Embryonic facial prominence (tissue), 1 donor: ENCODE results near the gene TMEM87B.
A peak's percentile ranks its signal among the peaks of the same experiment; 100 is the strongest.
"Not testable (repeated sequence)": the region's sequence is repeated elsewhere in the genome, so short reads cannot be mapped to it uniquely, and the experiment has no call there.

Source experiments
- DNase-seq: peaks from one replicate; pipeline ENCODE4 v3.0.0-alpha.2; 2016; ENCODE audit errors: extremely low spot score

Gene TMEM87B

DNA sequence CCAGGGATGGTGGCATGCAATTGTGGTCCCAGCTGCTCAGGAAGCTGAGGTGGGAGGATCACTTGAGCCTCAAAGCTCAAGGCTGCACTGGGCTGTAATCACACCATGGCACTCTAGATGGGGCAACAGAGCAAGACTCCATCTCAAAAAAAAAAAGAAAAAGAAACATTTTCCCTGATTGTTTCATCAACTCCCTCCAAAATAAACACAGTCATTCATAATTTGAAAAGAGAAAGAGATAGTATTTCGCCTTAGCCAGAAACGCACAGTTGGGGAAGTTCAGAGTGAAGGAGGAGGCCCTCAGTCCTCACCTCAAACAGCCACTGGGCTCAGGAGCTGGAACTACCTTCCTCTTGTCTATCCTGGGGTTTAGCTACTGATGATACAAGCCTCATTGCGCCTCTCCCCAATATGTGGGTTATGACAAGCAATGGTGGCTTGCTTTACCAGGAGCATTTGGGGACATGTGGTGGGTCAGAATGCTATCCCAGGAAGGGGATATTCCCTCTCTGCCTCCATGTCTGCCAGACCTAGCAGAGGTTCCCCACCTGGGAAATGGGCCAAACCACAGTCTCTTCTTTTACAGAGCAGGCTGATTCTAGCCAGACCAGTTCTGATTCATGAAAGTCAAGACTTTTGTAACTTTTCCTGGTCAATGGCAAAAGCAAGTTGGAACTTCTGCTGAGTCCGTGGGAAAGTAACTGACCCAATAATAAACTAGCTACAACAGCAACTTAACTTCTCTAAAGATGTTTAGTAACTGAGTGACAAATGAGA is 22.2 kb upstream of the TMEM87B start:
- no peak for DNase-seq

DNA sequence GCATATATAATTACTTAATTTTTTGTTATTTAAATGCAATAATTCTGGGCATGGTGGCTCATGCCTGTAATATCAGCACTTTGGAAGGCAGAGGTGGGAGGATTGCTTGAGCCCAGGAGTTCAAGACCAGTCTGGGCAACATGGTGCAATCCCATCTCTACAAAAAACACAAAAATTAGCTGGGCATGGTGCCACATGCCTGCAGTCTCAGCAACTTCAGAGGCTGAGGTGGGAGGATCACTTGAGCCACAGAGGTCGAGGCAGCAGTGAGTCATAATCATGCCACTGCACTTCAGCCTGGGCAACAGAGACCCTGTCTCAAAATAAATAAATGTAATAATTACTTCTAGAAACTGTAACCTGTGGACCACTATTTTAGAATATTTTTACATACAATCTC is 21.5 kb upstream of the TMEM87B start:
- DNase-seq: no peak

DNA sequence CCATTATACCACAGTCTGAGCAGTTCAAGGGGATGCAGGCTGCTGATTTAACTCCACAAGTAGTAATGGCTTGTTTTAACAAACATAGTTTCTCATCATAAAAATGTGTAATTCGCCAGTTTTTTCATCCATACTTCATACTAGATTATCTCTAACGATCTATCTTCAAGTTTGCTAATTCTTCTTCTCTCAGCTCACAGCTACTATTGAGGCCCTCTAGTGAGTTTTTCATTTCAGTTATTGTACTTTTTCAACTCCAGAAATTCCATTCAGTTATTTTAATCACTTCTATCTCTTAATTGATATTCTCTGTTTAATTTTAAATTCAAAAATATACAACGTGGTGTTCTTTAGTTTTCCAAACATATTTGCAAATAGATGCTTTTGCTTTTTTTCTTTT is 20.1 kb upstream of the TMEM87B start:
- DNase-seq: no peak

DNA sequence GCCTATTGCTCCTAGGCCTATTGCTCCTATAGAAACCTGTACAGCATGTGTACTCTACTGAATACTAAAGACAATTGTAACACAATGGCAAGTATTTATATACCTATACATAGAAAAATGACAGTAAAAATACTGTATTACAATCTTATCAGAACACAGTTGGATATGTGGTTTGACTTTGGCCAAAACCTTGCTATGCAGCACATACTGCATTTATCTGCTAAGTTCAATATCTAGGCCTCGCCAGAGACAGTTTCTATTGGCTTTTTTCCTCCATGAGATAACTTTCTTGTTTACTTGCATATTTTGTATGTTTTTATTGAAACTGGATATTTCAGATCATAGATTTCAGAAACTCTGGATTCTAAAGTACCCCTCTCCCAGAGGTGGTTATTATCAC is 19.3 kb upstream of the TMEM87B start:
- DNase-seq: no peak

DNA sequence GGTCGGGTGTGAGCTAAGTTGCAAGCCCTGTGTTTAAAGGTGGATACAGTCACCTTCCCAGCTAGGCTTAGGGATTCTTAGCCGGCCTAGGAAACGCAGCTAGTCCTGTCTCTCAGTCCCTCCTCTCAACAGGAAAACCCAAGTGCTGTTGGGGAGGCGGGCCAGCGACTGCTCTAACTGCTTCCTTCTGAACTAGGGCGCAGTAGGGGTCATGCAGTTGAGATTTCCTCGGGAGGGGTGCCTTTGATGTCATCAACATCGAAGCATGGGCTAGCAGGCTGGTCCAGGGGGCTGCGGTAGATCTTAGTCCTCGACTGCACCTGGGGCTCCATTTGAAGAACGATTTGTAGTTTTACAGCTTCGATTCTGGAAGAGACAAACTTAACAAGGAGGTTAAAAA is 15.5 kb upstream of the TMEM87B start:
- DNase-seq: not testable (repeated sequence)

DNA sequence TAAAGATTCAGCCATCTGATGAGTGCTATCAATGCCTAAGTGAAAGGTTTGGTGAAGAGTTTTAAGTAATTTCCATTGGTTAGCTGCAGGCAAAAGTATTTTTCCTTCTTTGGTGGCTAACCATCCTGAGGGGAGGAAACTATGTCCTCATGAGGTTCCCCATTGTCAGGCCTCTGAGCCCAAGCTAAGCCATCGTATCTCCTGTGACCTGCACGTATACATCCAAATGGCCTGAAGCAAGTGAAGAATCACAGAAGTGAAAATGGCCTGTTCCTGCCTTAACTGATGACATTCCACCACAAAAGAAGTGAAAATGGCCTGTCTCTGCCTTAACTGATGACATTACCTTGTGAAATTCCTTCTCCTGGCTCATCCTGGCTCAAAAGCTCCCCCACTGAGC is 15.0 kb upstream of the TMEM87B start:
- DNase-seq: not testable (repeated sequence)

DNA sequence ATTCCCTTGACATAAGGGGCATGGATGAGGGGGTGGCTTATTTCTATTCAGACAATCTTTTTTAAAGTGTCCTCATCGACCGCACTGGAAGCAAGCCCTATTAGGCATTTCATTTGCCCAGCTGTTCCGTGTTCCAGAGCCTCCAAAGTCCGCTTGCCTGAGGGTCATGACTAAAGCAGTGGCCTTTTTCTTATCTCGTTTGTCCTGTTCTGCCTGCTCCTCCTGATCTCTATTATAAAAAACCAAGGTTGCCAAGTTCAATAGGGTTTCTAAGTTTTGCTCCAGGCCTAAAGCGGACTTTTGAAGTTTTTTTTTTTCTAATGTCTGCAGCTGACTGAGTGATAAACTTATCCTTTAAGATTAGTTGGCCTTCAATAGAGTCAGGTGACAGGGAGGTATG is 13.6 kb upstream of the TMEM87B start:
- not testable (repeated sequence) for DNase-seq

DNA sequence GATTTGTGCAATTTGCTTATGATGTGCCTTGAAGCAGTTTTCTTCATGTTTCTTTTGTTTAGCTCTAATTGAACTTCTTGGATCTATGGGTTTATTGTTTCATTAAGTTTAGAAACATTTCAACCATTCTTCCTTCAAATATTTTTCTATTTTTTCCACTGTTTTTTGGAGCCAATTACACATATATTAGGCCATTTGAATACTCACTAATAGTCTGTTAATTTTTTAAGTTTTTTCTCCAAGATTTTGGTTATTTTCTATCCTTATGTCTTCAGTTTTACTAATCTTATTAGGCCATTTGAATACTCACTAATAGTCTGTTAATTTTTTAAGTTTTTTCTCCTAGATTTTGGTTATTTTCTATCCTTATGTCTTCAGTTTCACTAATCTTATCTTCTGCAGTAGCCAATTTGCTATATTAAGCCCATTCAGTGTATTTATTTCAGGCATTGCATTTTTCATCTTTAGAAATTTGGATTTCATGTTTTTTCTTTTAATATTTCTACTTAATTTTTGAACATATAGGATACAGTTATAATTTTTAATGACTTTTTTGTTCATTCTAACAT is 9.5 kb upstream of the TMEM87B start:
- DNase-seq: no peak

DNA sequence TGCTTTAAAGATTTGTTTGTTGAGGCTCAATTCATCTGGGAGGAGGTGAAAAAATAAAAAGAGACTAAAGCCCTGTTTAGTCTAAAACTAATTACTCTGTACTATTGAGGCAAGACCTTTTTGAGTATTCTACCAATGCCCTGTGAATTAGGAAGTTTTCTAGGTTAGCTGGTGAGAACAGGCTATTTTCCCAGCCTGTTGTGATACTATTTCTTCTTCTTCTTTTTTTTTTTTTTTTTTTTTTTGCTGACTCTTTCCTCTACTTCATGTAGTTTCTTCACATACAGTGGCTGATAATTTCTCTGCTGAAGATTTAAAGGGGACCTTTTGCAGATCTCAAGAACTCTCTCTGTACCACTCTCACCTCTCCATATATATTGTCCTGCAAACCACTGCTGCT is 8.8 kb upstream of the TMEM87B start:
- DNase-seq: no peak

DNA sequence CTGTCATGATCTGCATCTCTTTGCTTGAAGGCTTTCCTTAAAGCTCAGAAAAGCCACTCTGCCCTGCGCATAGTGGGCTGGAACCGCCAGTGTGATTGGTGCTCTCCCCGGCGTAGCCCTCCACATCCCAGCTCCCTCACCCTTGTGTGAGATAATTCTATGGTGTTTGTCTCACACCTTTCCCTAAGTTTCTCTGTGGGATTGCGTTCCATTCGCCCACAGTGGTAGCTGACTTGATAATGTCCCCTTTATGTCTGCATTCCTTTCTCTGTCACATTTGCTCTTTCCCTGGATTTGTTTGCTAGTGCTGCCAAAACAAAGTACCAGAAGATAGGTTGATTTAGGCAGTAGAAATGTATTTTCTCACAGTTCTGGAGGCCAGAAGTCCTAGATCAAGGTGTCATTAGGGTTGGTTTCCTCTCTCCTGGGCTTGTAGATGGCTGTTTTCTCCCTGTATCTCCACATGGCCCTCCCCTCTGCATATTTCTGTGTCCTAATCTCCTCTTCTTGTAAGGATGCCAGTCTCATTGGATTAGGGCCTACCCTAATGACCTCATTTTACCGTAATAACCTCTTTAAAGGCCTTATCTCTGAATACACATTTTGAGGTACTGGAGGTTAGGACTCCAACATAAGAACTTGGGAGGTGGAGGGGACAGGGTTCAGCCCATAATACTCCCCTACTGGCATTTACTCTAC is 7.4 kb upstream of the TMEM87B start:
- no peak for DNase-seq

DNA sequence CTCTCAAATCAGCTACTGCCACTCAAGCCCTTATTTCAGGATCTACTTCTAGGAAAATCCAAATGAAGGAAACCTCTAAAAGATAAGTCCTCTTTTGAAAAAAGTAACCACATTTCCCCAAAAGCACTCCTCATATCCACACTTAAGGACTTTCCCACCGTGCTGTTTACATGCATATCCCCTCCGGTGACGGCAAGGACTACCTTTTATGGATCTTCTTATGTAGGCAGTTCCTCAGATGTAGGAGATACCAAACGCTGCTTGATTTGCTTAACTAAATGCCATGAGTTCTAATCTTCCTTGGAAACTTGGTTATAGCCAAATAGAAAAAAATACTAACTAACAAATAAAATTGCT is 6.9 kb upstream of the TMEM87B start:
- no peak for DNase-seq

DNA sequence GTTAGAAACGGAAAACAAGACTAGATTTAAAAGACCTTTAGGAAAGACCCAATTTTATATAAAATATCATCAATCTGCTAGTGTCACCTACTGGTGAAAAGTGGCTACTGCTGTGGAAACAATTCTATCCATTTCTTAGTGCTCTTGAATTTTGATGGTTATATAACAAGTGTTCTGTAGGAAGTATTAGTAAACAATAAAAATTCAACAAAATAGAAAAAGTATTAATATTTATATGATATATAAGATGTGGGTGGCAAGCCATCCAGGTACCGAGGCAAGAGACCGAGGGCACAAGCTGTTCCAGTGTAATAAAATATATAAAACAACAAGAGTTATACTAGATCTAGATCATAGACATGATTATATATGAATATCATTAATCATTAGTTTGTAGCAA is 6.2 kb upstream of the TMEM87B start:
- DNase-seq: peak; percentile 71

DNA sequence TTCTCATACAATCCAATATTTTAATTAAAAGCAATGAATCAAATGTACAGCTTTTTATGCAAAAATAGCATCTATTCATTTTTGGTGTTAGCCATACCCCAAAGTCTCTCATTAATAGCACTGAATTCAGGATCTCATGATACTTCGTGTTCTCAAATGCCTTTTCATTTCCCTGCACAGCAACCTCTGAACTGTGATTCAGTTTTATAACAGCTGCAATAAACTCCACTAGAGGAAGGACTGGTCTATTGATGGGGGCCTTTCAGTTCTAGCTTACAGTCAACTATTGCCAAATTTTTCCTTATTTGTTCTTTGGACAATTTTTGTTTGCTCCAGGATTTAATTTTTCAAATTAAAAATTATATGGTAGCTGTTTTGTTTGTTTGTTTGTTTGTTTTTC is 4.8 kb upstream of the TMEM87B start:
- no peak for DNase-seq

DNA sequence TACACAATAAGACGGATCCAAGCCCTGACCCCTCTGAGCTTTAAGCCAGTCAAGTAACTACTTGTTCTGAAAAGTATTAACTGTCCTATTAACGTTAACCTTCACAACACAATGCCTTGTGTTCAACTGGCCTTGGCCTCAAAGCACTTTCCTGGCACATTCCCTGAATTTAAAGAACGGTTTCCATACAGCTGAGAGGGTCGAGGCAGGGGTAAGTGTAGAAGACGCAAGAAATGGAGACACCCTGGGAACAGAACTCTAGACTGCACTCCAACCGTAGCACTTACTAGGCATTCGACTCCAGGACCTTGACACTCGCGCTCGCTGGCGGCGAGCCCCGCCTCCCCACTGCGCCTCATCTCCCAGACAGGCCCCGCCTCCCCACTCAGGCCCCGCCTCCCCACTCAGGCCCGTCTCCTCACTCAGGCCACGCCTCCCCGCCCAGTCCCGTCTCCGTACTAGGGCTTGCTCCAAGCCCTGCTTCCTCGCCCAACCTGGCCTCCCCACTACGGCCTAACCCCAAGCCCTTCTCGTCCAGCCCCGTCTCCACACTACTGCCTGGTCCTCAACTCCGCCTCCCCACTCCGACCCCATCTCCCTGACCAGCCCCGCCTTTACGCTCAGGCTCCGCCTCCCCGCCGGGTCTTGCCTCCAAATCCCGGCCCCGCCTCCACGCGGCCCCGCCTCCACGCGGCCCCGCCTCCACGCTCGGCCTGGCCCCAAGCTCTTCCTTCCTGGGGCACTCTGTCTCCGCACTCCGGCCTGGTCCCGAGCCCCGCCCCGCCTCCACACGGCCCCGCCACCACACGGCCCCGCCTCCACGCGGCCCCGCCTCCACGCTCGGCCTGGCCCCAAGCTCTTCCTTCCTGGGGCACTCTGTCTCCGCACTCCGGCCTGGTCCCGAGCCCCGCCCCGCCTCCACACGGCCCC is 887 bp upstream of the TMEM87B start:
- peak; percentile 91 for DNase-seq

DNA sequence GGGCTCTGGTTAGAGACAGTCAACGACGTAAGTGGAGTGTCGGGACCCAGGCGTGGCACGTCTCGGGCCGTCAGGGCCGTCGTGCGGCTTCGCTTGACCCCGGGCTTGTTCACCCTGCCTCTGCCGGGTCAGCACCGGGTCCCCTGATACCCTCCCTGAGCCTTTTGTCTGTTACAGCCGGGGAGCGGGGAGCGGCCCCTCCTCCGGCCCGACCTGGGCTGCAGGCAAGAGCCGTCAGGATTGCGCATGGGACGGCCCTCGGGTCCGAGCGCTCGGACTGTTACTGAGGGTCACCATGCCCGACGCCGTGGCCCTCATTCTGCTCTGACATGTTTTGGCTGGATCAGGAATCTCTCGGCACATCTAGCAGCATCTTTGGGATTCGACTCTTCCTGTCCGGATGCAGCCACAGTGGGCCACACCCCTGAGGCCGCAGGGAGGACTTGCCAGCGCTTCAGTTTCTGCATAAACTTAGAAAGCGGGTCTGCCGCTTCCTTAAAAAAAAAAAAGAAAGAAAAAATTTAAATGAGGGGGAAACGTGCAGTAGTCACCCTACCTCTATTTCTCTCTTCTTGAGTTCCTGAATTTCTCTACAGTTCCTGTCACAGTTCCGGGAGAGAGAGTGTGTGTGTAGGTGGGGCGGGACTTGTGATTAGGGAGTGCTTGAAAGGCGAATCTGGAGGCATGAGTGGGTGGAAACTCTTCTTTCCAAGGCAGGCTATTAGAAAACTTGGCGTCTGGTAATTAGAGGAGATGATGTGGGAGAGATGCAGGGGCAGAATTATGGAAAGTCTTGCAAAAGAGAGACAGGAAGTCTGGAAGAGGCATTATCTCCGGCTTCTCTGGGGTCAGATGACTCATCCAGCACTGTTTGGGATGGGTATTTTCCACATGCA is 909 bp downstream of the TMEM87B start:
- peak; percentile 61 for DNase-seq

DNA sequence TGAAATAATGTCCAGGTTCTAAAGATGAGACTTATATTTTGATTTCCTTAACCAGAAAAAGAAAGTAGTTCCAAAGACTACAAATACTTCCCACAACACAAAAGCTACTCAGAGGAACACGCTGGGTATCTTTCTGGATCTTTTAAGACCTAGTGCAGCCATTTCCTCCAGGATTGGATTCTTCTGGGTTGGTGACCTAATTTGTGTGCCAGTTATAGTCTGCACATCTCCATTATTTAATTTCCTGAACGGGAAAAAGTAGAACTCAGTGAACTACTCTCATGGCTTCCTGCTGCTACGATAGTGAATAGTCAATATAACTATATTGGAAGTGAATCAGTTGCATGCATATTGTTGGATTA is 1.5 kb downstream of the TMEM87B start:
- DNase-seq: no peak

DNA sequence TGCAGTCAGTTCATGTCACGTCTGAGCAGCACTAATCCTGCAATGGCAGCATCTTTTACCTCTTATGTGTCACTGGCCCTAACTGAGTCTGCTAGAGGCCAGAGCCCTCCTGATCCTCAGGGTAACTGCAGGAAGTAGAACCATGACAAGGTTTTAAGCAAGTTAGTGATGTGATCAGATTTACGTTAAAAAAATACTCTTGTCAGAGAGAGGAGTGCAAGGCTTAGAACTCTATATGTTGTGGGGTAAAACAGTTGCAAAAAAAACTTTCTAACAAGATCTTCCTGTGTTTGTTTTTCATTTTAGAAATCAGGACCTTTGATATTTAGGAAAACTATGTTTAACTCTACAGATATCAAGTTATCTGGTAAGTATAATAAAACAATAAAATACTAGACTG is 4.6 kb downstream of the TMEM87B start:
- no peak for DNase-seq

DNA sequence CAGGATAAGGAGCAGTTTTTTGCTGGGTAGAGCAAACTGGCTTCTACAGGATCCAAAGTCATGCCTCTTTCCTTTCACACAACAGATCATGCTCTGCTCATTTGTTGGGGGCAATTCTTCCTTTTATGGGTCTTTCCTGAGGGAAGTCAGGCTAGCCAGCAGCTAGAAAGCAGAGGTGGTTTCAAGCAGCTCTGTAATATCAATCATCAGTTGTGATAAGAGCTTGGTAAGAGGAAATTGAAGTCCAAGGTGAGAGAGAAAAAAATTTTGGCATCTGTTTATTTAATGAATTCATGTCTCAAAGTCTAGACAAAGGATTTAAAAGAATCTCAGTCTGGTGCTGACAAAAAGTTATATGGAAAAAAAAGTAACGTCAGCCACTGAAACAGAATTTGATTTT is 6.2 kb downstream of the TMEM87B start:
- no peak for DNase-seq

DNA sequence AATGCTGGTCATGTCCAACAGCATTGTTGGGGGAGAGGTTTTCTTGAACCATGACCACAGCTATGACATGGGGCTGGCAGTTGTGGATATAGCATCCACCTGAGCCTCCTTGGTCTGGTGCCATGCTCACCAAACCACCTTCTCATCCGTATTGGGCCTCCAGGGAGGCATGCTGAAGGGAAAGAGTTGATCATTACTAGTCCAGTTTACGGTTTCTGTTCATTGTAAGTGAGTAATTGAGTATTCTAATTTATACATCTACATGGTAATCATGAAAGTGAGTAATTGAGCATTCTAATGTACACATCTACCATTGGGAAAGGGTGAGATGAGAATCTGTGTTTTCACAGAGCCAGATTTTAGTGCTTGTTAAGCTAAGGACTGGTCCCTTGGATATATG is 6.8 kb downstream of the TMEM87B start:
- DNase-seq: no peak

DNA sequence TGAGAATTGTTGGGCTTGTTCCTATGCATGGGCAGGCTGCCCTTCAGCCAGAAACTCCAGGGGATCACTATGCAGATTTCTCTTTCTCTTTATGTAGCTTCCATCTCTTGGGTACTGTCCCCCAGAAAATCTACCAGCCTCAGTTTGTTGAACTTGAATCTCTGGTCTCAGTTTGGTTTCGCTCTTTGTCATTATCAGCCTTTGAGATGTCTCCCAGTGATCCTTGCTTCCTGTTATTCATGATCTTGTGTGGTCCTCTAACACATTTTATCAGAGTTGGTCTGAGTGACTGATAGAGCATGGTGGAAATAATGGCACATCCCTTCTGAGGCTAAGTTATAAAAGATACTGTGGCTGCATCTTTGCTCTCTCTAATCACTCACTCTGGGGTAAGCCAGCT is 7.8 kb downstream of the TMEM87B start:
- no peak for DNase-seq

DNA sequence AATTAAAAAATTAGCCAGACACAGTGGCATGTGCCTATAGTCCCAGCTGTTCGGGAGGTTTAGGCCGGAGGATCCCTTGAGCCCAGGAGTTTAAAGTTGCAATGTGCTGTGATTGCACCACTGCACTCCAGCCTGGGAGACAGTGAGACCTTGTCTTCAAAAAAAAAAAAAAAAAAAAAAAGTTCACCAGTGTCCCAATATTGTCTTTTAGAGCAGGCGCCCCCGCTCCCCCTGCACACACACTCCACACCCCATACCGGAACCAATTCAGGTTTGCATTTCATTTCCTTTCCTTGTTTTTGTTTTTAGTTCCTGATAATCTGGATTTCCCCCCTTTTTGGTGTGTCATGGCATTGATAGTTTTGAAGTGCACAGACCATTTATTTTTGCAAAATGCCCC is 10.4 kb downstream of the TMEM87B start:
- no peak for DNase-seq
